Coronary artery (tissue), 2 donors: ENCODE results near the gene LBX2.

ENCODE experiments used
- DNase-seq: peaks from one replicate; pipeline ENCODE4 v3.0.0-alpha.2; 2017; ENCODE audit warnings: low spot score
- H3K27ac ChIP-seq, 2 donors: fragments of 200-600 bp; sonication (generic); one replicate each; pipeline ENCODE4 v1.5.1; 2016 to 2019
- H3K4me3 ChIP-seq: fragments of 200-600 bp; sonication (generic); 2 replicates; pipeline ENCODE4 v1.5.1; 2016; ENCODE audit warnings: mild to moderate bottlenecking, moderate library complexity
- TF ChIP-seq, protein P1 (sequence below): fragments of 200-600 bp; sonication (generic); IDR thresholded peaks from one replicate; pipeline ENCODE4 v1.5.1; 2019; ENCODE audit warnings: antibody characterized with exemption

Gene LBX2

DNA sequence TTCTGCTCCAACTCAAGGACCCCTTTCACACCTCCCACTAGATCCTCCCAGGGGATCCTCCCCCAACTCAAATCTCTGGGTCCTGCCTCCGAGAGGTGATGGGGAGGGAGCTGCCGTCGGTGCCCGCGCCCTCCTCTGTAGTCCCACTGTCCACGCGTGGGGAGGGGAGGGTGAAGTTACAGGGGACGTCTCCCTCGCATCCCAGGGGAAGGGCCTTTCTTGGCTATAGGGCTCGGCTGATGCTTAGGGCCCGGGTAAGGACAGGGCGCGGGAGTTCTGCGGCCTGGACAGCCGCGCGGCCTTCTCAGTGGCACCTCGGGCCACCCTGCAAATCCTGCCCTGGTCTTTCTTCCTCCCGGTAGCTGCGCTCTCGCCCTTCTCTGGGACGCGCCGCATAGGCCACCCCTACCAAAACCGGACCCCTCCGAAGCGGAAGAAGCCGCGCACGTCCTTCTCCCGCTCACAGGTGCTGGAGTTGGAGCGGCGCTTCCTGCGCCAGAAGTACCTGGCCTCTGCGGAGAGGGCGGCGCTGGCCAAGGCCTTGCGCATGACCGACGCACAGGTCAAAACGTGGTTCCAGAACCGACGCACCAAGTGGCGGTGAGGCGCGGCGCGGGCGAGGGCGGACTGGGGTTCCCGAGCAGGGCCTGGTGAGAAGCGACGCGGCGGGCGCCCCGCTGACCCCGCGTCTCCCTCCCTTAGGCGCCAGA, 16.0 kb upstream of the LBX2 start:
- DNase-seq, result no peak
- Histone ChIP-seq H3K27ac (no peak overlapping the region), H3K4me3 (peak overlapping the region; percentile 62)
- TF ChIP-seq, protein P1, sequence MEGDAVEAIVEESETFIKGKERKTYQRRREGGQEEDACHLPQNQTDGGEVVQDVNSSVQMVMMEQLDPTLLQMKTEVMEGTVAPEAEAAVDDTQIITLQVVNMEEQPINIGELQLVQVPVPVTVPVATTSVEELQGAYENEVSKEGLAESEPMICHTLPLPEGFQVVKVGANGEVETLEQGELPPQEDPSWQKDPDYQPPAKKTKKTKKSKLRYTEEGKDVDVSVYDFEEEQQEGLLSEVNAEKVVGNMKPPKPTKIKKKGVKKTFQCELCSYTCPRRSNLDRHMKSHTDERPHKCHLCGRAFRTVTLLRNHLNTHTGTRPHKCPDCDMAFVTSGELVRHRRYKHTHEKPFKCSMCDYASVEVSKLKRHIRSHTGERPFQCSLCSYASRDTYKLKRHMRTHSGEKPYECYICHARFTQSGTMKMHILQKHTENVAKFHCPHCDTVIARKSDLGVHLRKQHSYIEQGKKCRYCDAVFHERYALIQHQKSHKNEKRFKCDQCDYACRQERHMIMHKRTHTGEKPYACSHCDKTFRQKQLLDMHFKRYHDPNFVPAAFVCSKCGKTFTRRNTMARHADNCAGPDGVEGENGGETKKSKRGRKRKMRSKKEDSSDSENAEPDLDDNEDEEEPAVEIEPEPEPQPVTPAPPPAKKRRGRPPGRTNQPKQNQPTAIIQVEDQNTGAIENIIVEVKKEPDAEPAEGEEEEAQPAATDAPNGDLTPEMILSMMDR, result no peak

DNA sequence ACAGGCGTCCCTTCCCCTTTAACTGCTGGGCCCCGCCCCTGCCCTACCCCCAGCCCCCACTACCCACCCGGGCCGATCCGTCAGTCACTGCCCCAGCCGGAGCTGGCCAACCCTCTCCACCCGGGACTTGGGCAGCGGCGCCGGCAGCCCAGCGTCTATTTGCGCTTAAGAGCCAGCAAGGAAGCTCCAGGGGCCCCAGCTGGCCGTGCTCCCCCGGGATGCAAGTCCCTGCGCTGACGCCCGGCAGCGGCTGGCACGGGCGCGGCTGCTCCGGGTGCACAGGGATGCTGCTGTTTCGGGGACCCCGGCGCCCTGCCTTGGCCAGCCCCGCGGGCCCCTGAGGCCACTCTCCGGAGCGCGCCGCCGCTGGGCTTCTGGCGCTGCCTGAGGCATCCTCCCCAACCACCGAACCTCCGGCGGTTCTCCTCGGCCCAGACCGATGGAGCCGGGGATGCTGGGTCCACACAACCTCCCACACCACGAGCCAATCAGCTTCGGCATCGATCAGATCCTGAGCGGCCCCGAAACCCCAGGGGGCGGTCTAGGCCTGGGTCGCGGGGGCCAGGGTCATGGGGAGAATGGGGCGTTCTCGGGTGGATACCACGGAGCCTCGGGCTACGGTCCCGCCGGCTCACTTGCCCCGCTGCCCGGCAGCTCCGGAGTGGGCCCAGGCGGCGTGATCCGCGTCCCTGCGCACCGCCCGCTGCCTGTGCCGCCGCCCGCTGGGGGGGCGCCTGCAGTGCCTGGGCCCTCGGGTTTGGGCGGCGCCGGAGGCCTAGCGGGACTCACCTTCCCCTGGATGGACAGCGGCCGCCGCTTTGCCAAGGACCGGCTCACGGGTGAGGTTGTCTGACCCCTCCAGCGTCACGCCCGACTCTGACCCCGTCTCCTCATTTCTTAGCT, 15.2 kb upstream of the LBX2 start, which contains the start of gene TLX2:
TSS of gene TLX2 (plus strand) at position 83 of the 903 bp plus-strand sequence. CDS start at position 440, 357 bp downstream.
- TF ChIP-seq, protein P1, result no peak

DNA sequence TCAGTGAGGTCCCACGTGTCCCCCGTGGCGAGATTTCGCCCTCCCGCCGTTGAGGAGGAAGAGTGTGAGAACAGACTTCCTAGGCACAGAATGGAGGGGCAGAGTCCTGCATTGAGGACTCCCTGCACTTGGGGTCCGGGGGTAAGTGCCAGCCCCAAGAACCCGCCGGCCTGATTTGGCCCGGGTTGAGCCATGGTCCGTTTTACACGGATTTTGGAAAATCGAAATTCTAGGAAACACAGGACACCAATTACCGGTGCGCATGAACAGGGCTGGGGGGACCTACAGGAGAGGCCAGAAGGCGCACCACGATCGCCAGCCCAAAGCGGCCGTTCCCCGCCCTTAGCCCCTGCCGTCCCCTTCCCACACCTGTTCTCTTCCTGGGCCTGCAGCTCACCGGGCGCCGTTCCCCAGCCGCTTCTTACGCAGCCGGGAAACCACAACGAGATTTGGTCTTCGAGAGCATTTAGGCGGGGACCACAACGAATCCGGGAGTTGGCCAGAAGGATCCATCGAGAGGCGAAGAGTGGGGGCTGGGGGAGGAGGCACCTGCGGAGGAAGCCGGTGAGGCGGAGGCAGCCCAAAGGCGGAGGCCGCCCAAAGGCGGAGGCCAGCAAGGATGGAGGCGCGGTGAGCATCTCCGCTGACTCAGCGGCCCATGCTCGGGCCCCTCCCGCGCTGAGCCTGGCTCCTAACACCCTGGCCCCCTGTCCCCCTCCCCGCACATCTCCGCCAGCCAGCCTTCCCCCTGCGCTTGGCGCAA, 14.4 kb upstream of the LBX2 start:
- TF ChIP-seq, protein P1, result no peak
- peak overlapping the region; percentile 35 for H3K4me3 ChIP-seq
- no peak overlapping the region for H3K27ac ChIP-seq
- no peak for DNase-seq

More for the DNA sequence above, 15.2 kb upstream of the LBX2 start, which contains the start of gene TLX2:
- Histone ChIP-seq H3K27ac (no peak within 1 kb of the TSS), H3K4me3 (peak within 1 kb of the TSS; percentile 62)
- DNase-seq, result no peak

DNA sequence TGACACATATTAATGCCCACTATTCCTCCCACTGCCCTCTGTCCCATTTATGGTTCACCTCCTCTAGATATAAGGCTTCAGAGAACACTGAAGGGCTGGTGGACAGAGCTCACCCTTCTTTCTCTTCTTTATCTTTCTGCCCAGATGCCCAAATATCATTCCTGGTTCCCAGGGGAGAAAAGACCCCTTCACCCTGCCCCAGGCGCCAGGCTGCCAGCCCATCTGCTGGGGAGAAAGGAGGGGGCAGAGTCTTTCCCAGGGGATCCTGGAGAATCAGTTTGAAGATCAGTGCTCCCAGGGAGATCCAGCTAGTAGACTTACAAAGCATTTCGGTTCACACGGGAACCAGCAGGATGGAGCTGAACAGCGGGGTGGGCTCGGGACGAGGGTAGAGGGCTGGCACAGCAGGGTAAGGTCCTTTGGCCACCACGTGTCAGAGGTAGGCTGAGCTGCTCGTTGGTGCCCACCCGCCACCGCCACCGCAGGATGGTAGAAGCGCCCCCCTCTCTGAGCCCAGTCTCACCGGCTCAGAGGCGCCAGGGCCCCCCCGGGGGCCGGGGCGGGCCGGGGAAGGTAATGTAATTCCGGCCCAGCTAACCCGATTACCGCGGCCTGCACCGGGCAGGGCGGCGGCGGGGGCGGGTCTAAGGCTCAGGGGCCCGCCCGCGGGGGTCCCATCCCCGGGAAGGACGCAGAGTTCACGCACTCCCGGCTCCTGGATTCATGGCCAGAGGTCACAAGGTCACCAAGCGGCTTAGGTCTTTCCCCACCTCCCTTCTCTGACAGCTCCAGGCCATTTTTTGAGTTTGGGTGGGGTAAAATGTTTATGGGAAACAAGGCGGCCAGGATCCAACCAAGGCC, 13.6 kb upstream of the LBX2 start:
- DNase-seq, result no peak
- TF ChIP-seq, protein P1, result no peak
- no peak overlapping the region for H3K27ac ChIP-seq
- no peak overlapping the region for H3K4me3 ChIP-seq

DNA sequence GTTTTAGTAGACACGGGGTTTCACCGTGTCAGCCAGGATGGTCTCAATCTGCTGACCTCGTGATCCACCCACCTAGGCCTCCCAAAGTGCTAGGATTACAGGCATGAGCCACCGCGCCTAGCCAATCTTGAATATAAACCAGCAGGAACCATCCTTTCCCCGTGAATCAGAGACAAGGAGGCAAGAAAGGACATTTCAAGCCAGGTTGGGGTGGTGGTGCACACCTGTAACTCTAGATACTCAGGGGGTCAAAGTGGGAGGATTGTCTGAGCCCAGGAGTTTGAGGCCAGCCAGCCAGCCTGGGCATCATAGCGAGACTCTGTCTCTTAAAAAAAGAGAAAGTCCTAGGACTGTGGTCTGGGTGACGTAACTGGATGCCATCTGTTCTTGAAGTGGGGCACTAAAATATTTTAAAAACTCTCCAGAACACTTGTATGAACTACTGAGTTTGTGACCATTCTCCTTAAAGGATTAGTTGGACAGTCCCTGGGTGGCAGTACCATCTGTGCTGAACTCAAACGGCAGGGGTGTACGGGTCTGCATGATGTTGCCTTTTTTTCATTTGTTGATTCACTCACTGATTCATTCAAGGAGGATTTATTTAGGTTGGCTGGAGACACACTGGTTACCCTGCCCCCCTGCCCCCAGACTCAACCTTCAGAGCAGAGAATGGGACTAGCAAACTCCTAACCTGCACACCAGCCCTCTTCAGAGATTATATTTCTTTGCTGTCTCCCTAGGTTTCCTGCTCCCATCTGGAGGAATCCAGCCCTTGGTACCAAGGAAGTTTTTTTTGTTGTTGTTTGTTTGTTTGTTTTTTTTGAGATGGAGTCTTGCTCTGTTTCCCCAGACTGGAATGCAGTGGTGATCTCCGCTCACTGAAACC, 11.9 kb upstream of the LBX2 start:
- no peak for DNase-seq
- no peak overlapping the region for H3K4me3 ChIP-seq
- H3K27ac ChIP-seq, result no peak overlapping the region
- TF ChIP-seq, protein P1, result no peak
